Astrocyte (in vitro differentiated cells and primary cell): ENCODE data around the gene GADL1. TPM values are rescaled to one million over a fixed set of nuclear protein-coding genes. Genes with fewer than 3 reads are reported as not detected.

Experiments used
- DNase-seq: peaks from one replicate; pipeline ENCODE4 v3.0.0-alpha.2; 2010; ENCODE audit warnings: low read depth
- FAIRE-seq: peaks from 2 replicates; lab custom pipeline; 2011; peaks lifted over from hg19 to GRCh38; lab: Jason Lieb, UNC
- H2AFZ ChIP-seq: 2 replicates; pipeline ENCODE4 v1.6.0; 2012; ENCODE audit warnings: low read depth, low read length, inconsistent platforms
- H3K27ac ChIP-seq: 2 replicates; pipeline ENCODE4 v1.5.1; 2011; ENCODE audit warnings: low read depth, low read length, inconsistent platforms
- H3K27me3 ChIP-seq: 2 replicates; pipeline ENCODE4 v1.6.0; 2011; ENCODE audit warnings: low read length, inconsistent platforms; ENCODE audit not compliant: insufficient read depth
- H3K36me3 ChIP-seq: 2 replicates; pipeline ENCODE4 v1.5.1; 2011; ENCODE audit warnings: low read length, inconsistent platforms; ENCODE audit not compliant: insufficient read depth
- H3K4me1 ChIP-seq: 2 replicates; pipeline ENCODE4 v1.5.1; 2011; ENCODE audit warnings: low read length, inconsistent platforms; ENCODE audit not compliant: insufficient read depth
- H3K4me2 ChIP-seq: 2 replicates; pipeline ENCODE4 v1.6.0; 2012; ENCODE audit warnings: low read length, inconsistent platforms
- H3K4me3 ChIP-seq: 2 replicates; pipeline ENCODE4 v1.5.1; 2011; ENCODE audit warnings: low read depth, mild to moderate bottlenecking, low read length, inconsistent platforms; ENCODE audit not compliant: insufficient read depth
- H3K79me2 ChIP-seq: 2 replicates; pipeline ENCODE4 v1.6.0; 2012; ENCODE audit warnings: mild to moderate bottlenecking, low read length, inconsistent platforms; ENCODE audit not compliant: insufficient read depth
- H3K9ac ChIP-seq: 2 replicates; pipeline ENCODE4 v1.6.0; 2012; ENCODE audit warnings: mild to moderate bottlenecking, low read length, inconsistent platforms
- H3K9me3 ChIP-seq: 2 replicates; pipeline ENCODE4 v1.5.1; 2012; ENCODE audit warnings: low read depth, mild to moderate bottlenecking, low read length, inconsistent platforms; ENCODE audit not compliant: insufficient read depth
- H4K20me1 ChIP-seq: 2 replicates; pipeline ENCODE4 v1.6.0; 2012; ENCODE audit warnings: low read length, inconsistent platforms; ENCODE audit not compliant: insufficient read depth
- H3K27ac Mint-ChIP-seq: one replicate; pipeline ENCODE4 v1.8.0; 2021; ENCODE audit warnings: mild to moderate bottlenecking, mixed read lengths; ENCODE audit not compliant: unreplicated experiment
- H3K27me3 Mint-ChIP-seq: one replicate; pipeline ENCODE4 v1.8.0; 2021; ENCODE audit warnings: low read depth, mixed read lengths; ENCODE audit not compliant: unreplicated experiment
- H3K36me3 Mint-ChIP-seq: one replicate; pipeline ENCODE4 v1.8.0; 2021; ENCODE audit warnings: low read depth, mixed read lengths; ENCODE audit not compliant: unreplicated experiment
- H3K4me1 Mint-ChIP-seq: one replicate; pipeline ENCODE4 v1.8.0; 2021; ENCODE audit warnings: low read depth, mixed read lengths; ENCODE audit not compliant: unreplicated experiment
- H3K4me3 Mint-ChIP-seq: one replicate; pipeline ENCODE4 v1.8.0; 2021; ENCODE audit warnings: mild to moderate bottlenecking, moderate library complexity, mixed read lengths; ENCODE audit not compliant: unreplicated experiment
- H3K9me3 Mint-ChIP-seq: one replicate; pipeline ENCODE4 v1.8.0; 2021; ENCODE audit warnings: mild to moderate bottlenecking, mixed read lengths; ENCODE audit not compliant: unreplicated experiment
- EZH2 ChIP-seq: IDR thresholded peaks from 2 replicates; pipeline ENCODE4 v1.6.1; 2012; ENCODE audit warnings: mild to moderate bottlenecking, low read length, inconsistent platforms; ENCODE audit not compliant: insufficient read depth
- total RNA-seq: library from RNA; stranded (reverse); gene quantifications from 2 replicates; pipeline ENCODE4 v1.2.1, GENCODE V29; 2021
- TF ChIP-seq, protein P1 (sequence below): IDR thresholded peaks from 2 replicates; pipeline ENCODE4 v1.5.1; 2011; ENCODE audit warnings: low read depth, mild to moderate bottlenecking, inconsistent platforms, low read length, moderate library complexity; ENCODE audit not compliant: insufficient read depth

GADL1 gene
- total RNA-seq, 1 donor from 2014 or later: 0.09 TPM

DNA sequence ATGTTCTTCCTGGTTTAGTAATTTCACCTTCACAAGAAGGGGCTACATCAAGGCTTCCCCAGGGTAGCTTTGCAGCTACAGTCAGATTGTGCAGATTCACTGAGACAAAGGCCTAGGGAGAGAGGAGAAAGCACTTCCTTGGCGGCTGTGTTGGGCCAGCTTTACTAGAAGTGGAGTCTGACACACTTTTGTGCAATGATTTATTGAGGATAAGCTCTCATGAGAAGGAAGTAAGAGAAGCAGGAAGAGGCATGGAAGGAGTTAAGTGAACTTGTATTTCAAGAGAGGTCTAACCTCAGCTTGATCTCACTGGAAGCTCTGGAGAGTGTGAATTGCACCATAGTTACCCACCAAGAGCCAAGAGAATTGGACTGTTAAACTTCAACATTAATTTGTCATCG is 209.2 kb downstream of the GADL1 start:
- TF ChIP-seq, protein P1, sequence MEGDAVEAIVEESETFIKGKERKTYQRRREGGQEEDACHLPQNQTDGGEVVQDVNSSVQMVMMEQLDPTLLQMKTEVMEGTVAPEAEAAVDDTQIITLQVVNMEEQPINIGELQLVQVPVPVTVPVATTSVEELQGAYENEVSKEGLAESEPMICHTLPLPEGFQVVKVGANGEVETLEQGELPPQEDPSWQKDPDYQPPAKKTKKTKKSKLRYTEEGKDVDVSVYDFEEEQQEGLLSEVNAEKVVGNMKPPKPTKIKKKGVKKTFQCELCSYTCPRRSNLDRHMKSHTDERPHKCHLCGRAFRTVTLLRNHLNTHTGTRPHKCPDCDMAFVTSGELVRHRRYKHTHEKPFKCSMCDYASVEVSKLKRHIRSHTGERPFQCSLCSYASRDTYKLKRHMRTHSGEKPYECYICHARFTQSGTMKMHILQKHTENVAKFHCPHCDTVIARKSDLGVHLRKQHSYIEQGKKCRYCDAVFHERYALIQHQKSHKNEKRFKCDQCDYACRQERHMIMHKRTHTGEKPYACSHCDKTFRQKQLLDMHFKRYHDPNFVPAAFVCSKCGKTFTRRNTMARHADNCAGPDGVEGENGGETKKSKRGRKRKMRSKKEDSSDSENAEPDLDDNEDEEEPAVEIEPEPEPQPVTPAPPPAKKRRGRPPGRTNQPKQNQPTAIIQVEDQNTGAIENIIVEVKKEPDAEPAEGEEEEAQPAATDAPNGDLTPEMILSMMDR: no peak
- no peak for TF ChIP-seq EZH2
- Mint-ChIP-seq H3K4me1 (peaks cover 57% of the 10 kb centered on the region), H3K27ac (no peak overlapping the region), H3K9me3 (no peaks in the 10 kb centered on the region), H3K4me3 (no peak overlapping the region), H3K36me3 (peaks cover 19% of the 10 kb centered on the region), H3K27me3 (no peaks in the 10 kb centered on the region)
- Histone ChIP-seq H3K79me2 (peaks cover 55% of the 10 kb centered on the region), H4K20me1 (no peaks in the 10 kb centered on the region), H3K36me3 (peaks cover 30% of the 10 kb centered on the region), H3K9me3 (no peaks in the 10 kb centered on the region), H3K4me1 (peaks cover 45% of the 10 kb centered on the region), H3K4me2 (no peak overlapping the region), H3K27ac (no peak overlapping the region), H2AFZ (no peak overlapping the region), H3K9ac (no peak overlapping the region), H3K4me3 (no peak overlapping the region), H3K27me3 (no peaks in the 10 kb centered on the region)
- DNase-seq: no peak
- FAIRE-seq: no peak

- peaks cover 39% of the 10 kb centered on the region for H3K4me1 ChIP-seq
- no peaks in the 10 kb centered on the region for H3K27me3 ChIP-seq
- H3K36me3 ChIP-seq: peaks cover 27% of the 10 kb centered on the region
- Mint-ChIP-seq H3K27ac (no peak overlapping the region), H3K27me3 (no peaks in the 10 kb centered on the region), H3K9me3 (no peaks in the 10 kb centered on the region), H3K36me3 (peaks cover 18% of the 10 kb centered on the region), H3K4me3 (no peak overlapping the region), H3K4me1 (peaks cover 48% of the 10 kb centered on the region)
- H3K4me3 ChIP-seq: no peak overlapping the region
- no peak for FAIRE-seq
- DNase-seq: no peak
- no peak overlapping the region for H3K27ac ChIP-seq
- no peaks in the 10 kb centered on the region for H3K9me3 ChIP-seq
- no peak for TF ChIP-seq EZH2
- TF ChIP-seq, protein P1: no peak
- H3K79me2 ChIP-seq: peaks cover 54% of the 10 kb centered on the region
- no peak overlapping the region for H3K9ac ChIP-seq
- H2AFZ ChIP-seq: no peak overlapping the region
- H4K20me1 ChIP-seq: no peaks in the 10 kb centered on the region
- H3K4me2 ChIP-seq: no peak overlapping the region
These were observed 210.1 kb downstream of the GADL1 start for GRCh38 chr3:30684356-30684755.

DNA sequence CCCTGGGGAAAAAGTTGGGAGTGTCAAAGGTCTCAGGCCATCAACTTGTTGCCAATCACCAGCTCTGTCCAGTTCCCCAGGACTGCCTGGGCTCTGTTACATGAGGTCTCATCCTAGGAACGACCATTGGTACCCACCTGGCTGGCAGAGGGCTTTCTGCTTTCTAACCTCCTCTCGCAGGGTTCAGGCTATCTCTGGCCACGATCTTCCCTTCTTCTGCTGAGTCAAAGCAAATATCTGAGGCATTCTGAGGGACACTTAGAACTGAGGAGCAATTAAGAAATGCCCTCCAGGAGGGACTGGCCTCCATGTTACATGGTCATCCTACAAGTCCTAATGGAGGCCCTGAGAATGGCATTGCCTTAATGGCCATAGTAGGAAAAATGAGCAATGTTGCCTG is 210.7 kb downstream of the GADL1 start:
- no peaks in the 10 kb centered on the region for H3K9me3 ChIP-seq
- no peak overlapping the region for H3K27ac ChIP-seq
- FAIRE-seq: no peak
- TF ChIP-seq EZH2: no peak
- TF ChIP-seq, protein P1: no peak
- H3K36me3 ChIP-seq: peaks cover 32% of the 10 kb centered on the region
- Mint-ChIP-seq H3K27me3 (no peaks in the 10 kb centered on the region), H3K4me3 (peak overlapping the region; percentile 17), H3K36me3 (peaks cover 18% of the 10 kb centered on the region), H3K9me3 (no peaks in the 10 kb centered on the region), H3K4me1 (peaks cover 43% of the 10 kb centered on the region), H3K27ac (no peak overlapping the region)
- H3K4me3 ChIP-seq: no peak overlapping the region
- peaks cover 59% of the 10 kb centered on the region for H3K79me2 ChIP-seq
- H3K4me2 ChIP-seq: no peak overlapping the region
- H3K9ac ChIP-seq: no peak overlapping the region
- H3K4me1 ChIP-seq: peaks cover 34% of the 10 kb centered on the region
- no peak overlapping the region for H2AFZ ChIP-seq
- no peak for DNase-seq
- H4K20me1 ChIP-seq: no peaks in the 10 kb centered on the region
- H3K27me3 ChIP-seq: no peaks in the 10 kb centered on the region
